Measurements from ENCODE around the gene PRSS35. TPM values are rescaled to one million over a fixed set of nuclear protein-coding genes. Genes with fewer than 3 reads are reported as not detected.
A peak's percentile ranks its signal among the peaks of the same experiment; 100 is the strongest.

PRSS35 gene
- total RNA-seq, 5 donors from 2014 or later (not counting 1 experiment from before 2014, with no cell fraction given): 0.18 to 1.3 (median 0.44) TPM; not detected in 2

DNA sequence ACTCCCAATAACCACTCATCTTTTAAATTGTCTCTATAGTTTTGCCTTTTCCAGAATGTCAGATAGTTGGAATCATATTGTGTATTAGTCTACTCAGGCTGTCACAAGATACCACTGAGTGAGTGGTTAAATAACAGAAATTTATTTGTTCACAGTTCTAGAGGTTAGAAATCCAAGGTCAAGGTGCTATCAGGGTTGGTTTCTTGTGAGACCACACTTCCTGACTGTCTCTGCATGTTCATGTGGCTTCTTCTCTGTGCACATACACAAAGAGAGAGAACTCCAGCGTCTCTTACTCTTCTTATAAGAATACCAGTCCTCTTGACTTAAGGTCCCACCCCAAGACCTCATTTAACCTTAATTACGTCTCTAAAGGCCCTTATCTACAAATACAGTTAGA, 23.9 kb upstream of the PRSS35 start:
- Mint-ChIP-seq H3K36me3 (no peaks in the 10 kb centered on the region), H3K4me1 (no peaks in the 10 kb centered on the region), H3K4me3 (no peak overlapping the region), H3K27me3 (peaks cover 0 to 2% of the 10 kb centered on the region in 2 donors), H3K9me3 (no peaks in the 10 kb centered on the region), H3K27ac (no peak overlapping the region)
- CTCF ChIA-PET: no interaction called here
- Histone ChIP-seq H3K9me3 (no peaks in the 10 kb centered on the region), H3K4me1 (ENCODE audit: control insufficient read depth in 1 of 2, extremely low read depth in 1 of 2, insufficient read depth in 2 of 2, low read length in 2 of 2) (no peaks in the 10 kb centered on the region), H3K36me3 (ENCODE audit: control insufficient read depth in 2 of 2, extremely low read depth in 1 of 2, insufficient read depth in 1 of 2, low read length in 1 of 2) (no peaks in the 10 kb centered on the region), H3K4me3 (ENCODE audit: control insufficient read depth in 1 of 2, extremely low read depth in 1 of 2, low read length in 1 of 2) (no peak overlapping the region), H3K27ac (ENCODE audit: low read length) (no peak overlapping the region), H3K27me3 (replicated peaks in 1 of 2; ENCODE audit: control insufficient read depth in 2 of 2, extremely low read depth in 1 of 2, insufficient read depth in 2 of 2, low read length in 1 of 2) (no peaks in the 10 kb centered on the region)
- ATAC-seq (replicated peaks in 1 of 4): no peak
- POLR2A ChIA-PET: no interaction called here
- WGBS (ENCODE audit: insufficient coverage): no CpG with 5 or more reads among the region's 2 CpGs
- DNase-seq: no peak

DNA sequence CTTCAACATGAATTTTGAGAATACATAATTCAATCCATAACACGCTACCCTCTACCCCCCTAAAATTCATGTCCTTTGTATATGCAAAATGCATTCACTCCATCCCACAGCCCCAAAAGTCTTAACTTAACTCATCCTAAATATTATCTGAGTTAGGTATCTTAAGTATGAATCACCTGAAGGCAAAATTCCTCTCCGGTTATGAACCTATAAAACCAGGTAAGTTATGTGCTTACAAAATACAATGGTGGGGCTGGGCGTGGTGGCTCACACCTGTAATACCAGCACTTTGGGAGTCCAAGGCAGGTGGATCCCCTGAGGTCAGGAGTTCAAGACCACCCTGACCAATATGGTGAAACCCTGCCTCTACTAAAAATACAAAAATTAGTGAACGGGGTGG, 23.5 kb upstream of the PRSS35 start:
- no peak overlapping the region for H3K27ac Mint-ChIP-seq
- no peaks in the 10 kb centered on the region for H3K4me1 ChIP-seq (ENCODE audit: control insufficient read depth in 1 of 2, extremely low read depth in 1 of 2, insufficient read depth in 2 of 2, low read length in 2 of 2)
- CTCF ChIA-PET: no interaction called here
- H3K4me1 Mint-ChIP-seq: no peaks in the 10 kb centered on the region
- no peak overlapping the region for H3K4me3 ChIP-seq (ENCODE audit: control insufficient read depth in 1 of 2, extremely low read depth in 1 of 2, low read length in 1 of 2)
- no peak overlapping the region for H3K27ac ChIP-seq (ENCODE audit: low read length)
- peaks cover 0 to 2% of the 10 kb centered on the region in 2 donors for H3K27me3 Mint-ChIP-seq
- no peaks in the 10 kb centered on the region for H3K36me3 ChIP-seq (ENCODE audit: control insufficient read depth in 2 of 2, extremely low read depth in 1 of 2, insufficient read depth in 1 of 2, low read length in 1 of 2)
- H3K9me3 ChIP-seq: no peaks in the 10 kb centered on the region
- POLR2A ChIA-PET: no interaction called here
- no peaks in the 10 kb centered on the region for H3K36me3 Mint-ChIP-seq
- H3K27me3 ChIP-seq (replicated peaks in 1 of 2; ENCODE audit: control insufficient read depth in 2 of 2, extremely low read depth in 1 of 2, insufficient read depth in 2 of 2, low read length in 1 of 2): no peaks in the 10 kb centered on the region
- no peaks in the 10 kb centered on the region for H3K9me3 Mint-ChIP-seq
- H3K4me3 Mint-ChIP-seq: no peak overlapping the region
- no peak for DNase-seq
- no peak for ATAC-seq (replicated peaks in 1 of 4)
- 100% methylated on average over 1 of the region's 4 CpGs for WGBS (ENCODE audit: insufficient coverage)

DNA sequence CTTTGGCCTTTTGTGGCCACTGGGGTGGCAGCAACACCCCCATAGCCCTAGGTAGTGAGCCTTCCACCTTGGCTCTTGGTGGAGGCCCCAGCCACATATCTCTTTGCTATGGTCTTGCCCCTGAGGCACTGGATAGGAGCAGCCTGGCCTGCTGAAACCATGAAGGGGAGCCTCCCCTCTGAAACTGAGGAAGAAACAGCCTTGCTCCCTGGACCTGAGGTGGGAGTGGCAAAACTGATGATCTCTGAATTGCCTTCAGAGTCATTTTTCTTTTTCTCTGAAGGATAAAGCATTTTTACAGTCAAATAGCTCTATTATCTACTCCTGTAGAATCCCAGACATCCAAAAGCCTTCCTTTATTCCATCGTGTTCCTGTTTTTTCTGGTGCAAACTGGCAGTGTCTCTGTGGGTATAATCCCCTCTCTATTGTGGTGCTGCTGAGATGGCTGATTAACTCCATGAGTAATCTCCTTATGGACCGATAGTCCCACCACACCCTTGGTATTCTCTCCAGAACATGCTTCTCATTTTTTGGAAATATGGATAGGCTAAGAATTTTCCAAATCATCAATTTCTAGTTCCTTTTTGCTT, 22.0 kb upstream of the PRSS35 start:
- H3K4me3 ChIP-seq (ENCODE audit: control insufficient read depth in 1 of 2, extremely low read depth in 1 of 2, low read length in 1 of 2): no peak overlapping the region
- ChIA-PET CTCF (no interaction called here), POLR2A (no interaction called here)
- H3K9me3 Mint-ChIP-seq: no peaks in the 10 kb centered on the region
- no peak overlapping the region for H3K4me3 Mint-ChIP-seq
- no peaks in the 10 kb centered on the region for H3K36me3 Mint-ChIP-seq
- no peaks in the 10 kb centered on the region for H3K9me3 ChIP-seq
- WGBS (ENCODE audit: insufficient coverage): no CpG with 5 or more reads among the region's 2 CpGs
- H3K27ac ChIP-seq (ENCODE audit: low read length): no peak overlapping the region
- no peaks in the 10 kb centered on the region for H3K4me1 Mint-ChIP-seq
- no peaks in the 10 kb centered on the region for H3K4me1 ChIP-seq (ENCODE audit: control insufficient read depth in 1 of 2, extremely low read depth in 1 of 2, insufficient read depth in 2 of 2, low read length in 2 of 2)
- peaks cover 0 to 2% of the 10 kb centered on the region in 2 donors for H3K27me3 Mint-ChIP-seq
- H3K36me3 ChIP-seq (ENCODE audit: control insufficient read depth in 2 of 2, extremely low read depth in 1 of 2, insufficient read depth in 1 of 2, low read length in 1 of 2): no peaks in the 10 kb centered on the region
- ATAC-seq (replicated peaks in 1 of 4) (no peak), DNase-seq (no peak)
- H3K27me3 ChIP-seq (replicated peaks in 1 of 2; ENCODE audit: control insufficient read depth in 2 of 2, extremely low read depth in 1 of 2, insufficient read depth in 2 of 2, low read length in 1 of 2): no peaks in the 10 kb centered on the region
- H3K27ac Mint-ChIP-seq: no peak overlapping the region

DNA sequence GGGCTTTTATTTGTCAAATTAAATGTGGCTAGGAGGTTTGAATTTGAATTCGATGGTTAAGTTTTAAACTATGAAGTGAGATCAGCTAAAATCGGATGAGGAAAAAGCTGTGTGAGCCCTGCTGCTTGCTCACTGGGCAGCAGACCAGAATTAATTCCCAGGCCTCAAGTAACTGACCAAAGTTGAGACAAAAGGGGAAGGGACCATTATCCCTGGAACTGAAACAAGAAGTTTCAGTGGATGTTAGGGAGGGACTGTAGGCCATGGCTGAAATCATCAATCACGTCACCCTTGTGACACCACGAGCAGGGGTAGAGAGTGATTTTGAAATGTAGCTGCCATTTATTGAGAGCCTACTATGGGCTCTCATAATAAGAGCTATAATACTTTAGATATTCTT, 7.0 kb upstream of the PRSS35 start:
- 75% methylated on average over 2 of the region's 4 CpGs for WGBS (ENCODE audit: insufficient coverage)
- Mint-ChIP-seq H3K4me3 (no peak overlapping the region), H3K27ac (no peak overlapping the region), H3K36me3 (no peaks in the 10 kb centered on the region), H3K4me1 (no peaks in the 10 kb centered on the region), H3K9me3 (peaks cover 0 to 3% (median 3%) of the 10 kb centered on the region in 3 donors), H3K27me3 (peaks cover 0 to 4% of the 10 kb centered on the region in 2 donors)
- H3K4me1 ChIP-seq (ENCODE audit: control insufficient read depth in 1 of 2, extremely low read depth in 1 of 2, insufficient read depth in 2 of 2, low read length in 2 of 2): no peaks in the 10 kb centered on the region
- H3K4me3 ChIP-seq (ENCODE audit: control insufficient read depth in 1 of 2, extremely low read depth in 1 of 2, low read length in 1 of 2): no peak overlapping the region
- ATAC-seq (replicated peaks in 1 of 4) (no peak), DNase-seq (no peak)
- ChIA-PET POLR2A (no interaction called here), CTCF (interaction anchor here (0.5 to 2.0 kb wide), 5 partner anchors 9 to 284 kb away, joined by 4 to 8 read pairs (median 7); no protein-coding TSS in a partner anchor)
- no peaks in the 10 kb centered on the region for H3K9me3 ChIP-seq
- H3K27ac ChIP-seq (ENCODE audit: low read length): no peak overlapping the region
- no peaks in the 10 kb centered on the region for H3K27me3 ChIP-seq (replicated peaks in 1 of 2; ENCODE audit: control insufficient read depth in 2 of 2, extremely low read depth in 1 of 2, insufficient read depth in 2 of 2, low read length in 1 of 2)
- H3K36me3 ChIP-seq (ENCODE audit: control insufficient read depth in 2 of 2, extremely low read depth in 1 of 2, insufficient read depth in 1 of 2, low read length in 1 of 2): no peaks in the 10 kb centered on the region

DNA sequence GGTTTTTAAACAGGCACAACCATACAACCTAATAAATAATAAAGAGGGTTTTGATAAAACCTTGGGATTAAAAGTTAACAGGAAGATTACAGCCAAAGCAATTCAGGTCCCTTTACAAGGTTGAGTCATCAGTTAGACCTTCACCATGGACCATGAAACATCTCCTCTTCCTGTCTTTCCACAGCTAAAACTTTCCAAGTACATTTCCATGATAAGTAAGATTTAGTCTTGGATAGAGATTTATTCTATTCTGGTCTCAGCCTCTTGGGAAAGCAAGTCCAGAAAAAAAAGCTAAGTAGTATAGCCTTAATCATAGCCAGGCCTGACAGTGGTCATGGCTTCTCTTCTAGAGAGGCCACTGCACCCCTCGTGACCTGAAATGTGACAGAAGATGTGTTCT, 2.9 kb upstream of the PRSS35 start:
- no peaks in the 10 kb centered on the region for H3K36me3 Mint-ChIP-seq
- 83% methylated on average over 1 of the region's 1 CpG for WGBS (ENCODE audit: insufficient coverage)
- H3K27ac Mint-ChIP-seq: no peak overlapping the region
- ChIA-PET POLR2A (no interaction called here), CTCF (no interaction called here)
- no peaks in the 10 kb centered on the region for H3K9me3 Mint-ChIP-seq
- Histone ChIP-seq H3K27ac (ENCODE audit: low read length) (no peak overlapping the region), H3K27me3 (replicated peaks in 1 of 2; ENCODE audit: control insufficient read depth in 2 of 2, extremely low read depth in 1 of 2, insufficient read depth in 2 of 2, low read length in 1 of 2) (peaks cover 2 to 9% of the 10 kb centered on the region in 2 experiments), H3K4me3 (ENCODE audit: control insufficient read depth in 1 of 2, extremely low read depth in 1 of 2, low read length in 1 of 2) (no peak overlapping the region), H3K4me1 (ENCODE audit: control insufficient read depth in 1 of 2, extremely low read depth in 1 of 2, insufficient read depth in 2 of 2, low read length in 2 of 2) (peaks cover 0 to 9% of the 10 kb centered on the region in 2 experiments), H3K9me3 (no peaks in the 10 kb centered on the region), H3K36me3 (ENCODE audit: control insufficient read depth in 2 of 2, extremely low read depth in 1 of 2, insufficient read depth in 1 of 2, low read length in 1 of 2) (no peaks in the 10 kb centered on the region)
- H3K4me1 Mint-ChIP-seq: peaks cover 0 to 14% (median 14%) of the 10 kb centered on the region in 3 donors
- no peak for ATAC-seq (replicated peaks in 1 of 4)
- peaks cover 24 to 32% of the 10 kb centered on the region in 2 donors for H3K27me3 Mint-ChIP-seq
- no peak overlapping the region for H3K4me3 Mint-ChIP-seq
- DNase-seq: no peak

DNA sequence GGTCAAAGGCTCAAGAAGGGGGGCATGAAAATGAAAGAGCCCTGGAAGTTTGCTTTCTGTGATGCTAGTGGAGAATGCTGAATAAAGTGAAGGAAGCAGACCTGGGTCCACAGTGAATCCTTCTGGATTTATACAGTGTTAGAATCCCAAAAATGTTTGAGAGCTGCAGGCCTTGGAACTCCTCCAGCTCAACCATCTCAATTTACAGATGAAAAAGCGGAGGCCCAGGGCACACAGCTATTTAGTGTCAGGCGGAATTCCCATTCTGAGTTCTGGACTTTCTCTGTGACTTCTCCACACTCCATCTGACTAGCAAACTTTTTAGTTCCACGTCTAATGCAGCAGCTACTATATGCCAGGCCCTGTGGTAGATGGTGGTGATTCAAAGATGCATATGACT, 1.5 kb upstream of the PRSS35 start:
- no CpG with 5 or more reads among the region's 3 CpGs for WGBS (ENCODE audit: insufficient coverage)
- Mint-ChIP-seq H3K9me3 (no peaks in the 10 kb centered on the region), H3K36me3 (no peaks in the 10 kb centered on the region), H3K4me1 (peaks cover 0 to 14% (median 14%) of the 10 kb centered on the region in 3 donors), H3K27ac (no peak overlapping the region), H3K27me3 (peaks cover 27 to 37% of the 10 kb centered on the region in 2 donors), H3K4me3 (peak overlapping the region in 1 of 3 donors; percentile 2)
- H3K4me3 ChIP-seq (ENCODE audit: control insufficient read depth in 1 of 2, extremely low read depth in 1 of 2, low read length in 1 of 2): no peak overlapping the region
- H3K4me1 ChIP-seq (ENCODE audit: control insufficient read depth in 1 of 2, extremely low read depth in 1 of 2, insufficient read depth in 2 of 2, low read length in 2 of 2): peaks cover 0 to 9% of the 10 kb centered on the region in 2 experiments
- no peak overlapping the region for H3K27ac ChIP-seq (ENCODE audit: low read length)
- ChIA-PET POLR2A (no interaction called here), CTCF (interaction anchor here in 1 of 2 donors (0.6 kb wide), 1 partner anchor 1066 kb away, joined by 5 read pairs; no protein-coding TSS in a partner anchor)
- no peaks in the 10 kb centered on the region for H3K36me3 ChIP-seq (ENCODE audit: control insufficient read depth in 2 of 2, extremely low read depth in 1 of 2, insufficient read depth in 1 of 2, low read length in 1 of 2)
- no peaks in the 10 kb centered on the region for H3K9me3 ChIP-seq
- peaks cover 2 to 9% of the 10 kb centered on the region in 2 experiments for H3K27me3 ChIP-seq (replicated peaks in 1 of 2; ENCODE audit: control insufficient read depth in 2 of 2, extremely low read depth in 1 of 2, insufficient read depth in 2 of 2, low read length in 1 of 2)
- no peak for DNase-seq
- ATAC-seq (replicated peaks in 1 of 4): no peak
